Endothelial cell (in vitro differentiated cells): ENCODE results near the gene VPS4A. TPM values are rescaled to one million over a fixed set of nuclear protein-coding genes. Genes with fewer than 3 reads are reported as not detected.
"Not testable (repeated sequence)": the region's sequence is repeated elsewhere in the genome, so short reads cannot be mapped to it uniquely, and the experiment has no call there.

Source experiments
- DNase-seq: peaks from one replicate; pipeline ENCODE4 v3.0.0; 2021; ENCODE audit warnings: low spot score
- H3K27ac Mint-ChIP-seq: one replicate; pipeline ENCODE4 v1.8.0; 2021; ENCODE audit warnings: mixed read lengths, inconsistent platforms; ENCODE audit not compliant: unreplicated experiment
- H3K27me3 Mint-ChIP-seq: one replicate; pipeline ENCODE4 v1.8.0; 2021; ENCODE audit warnings: mild to moderate bottlenecking, moderate library complexity, mixed read lengths, inconsistent platforms; ENCODE audit not compliant: unreplicated experiment
- H3K36me3 Mint-ChIP-seq: one replicate; pipeline ENCODE4 v1.8.0; 2021; ENCODE audit warnings: mild to moderate bottlenecking, low read depth, mixed read lengths, inconsistent platforms; ENCODE audit not compliant: unreplicated experiment
- H3K4me1 Mint-ChIP-seq: one replicate; pipeline ENCODE4 v1.8.0; 2021; ENCODE audit warnings: mild to moderate bottlenecking, mixed read lengths, inconsistent platforms; ENCODE audit not compliant: unreplicated experiment
- H3K4me3 Mint-ChIP-seq: one replicate; pipeline ENCODE4 v1.8.0; 2021; ENCODE audit warnings: mild to moderate bottlenecking, mixed read lengths, inconsistent platforms; ENCODE audit not compliant: unreplicated experiment
- H3K9me3 Mint-ChIP-seq: one replicate; pipeline ENCODE4 v1.8.0; 2021; ENCODE audit warnings: mixed read lengths, inconsistent platforms; ENCODE audit not compliant: unreplicated experiment
- total RNA-seq: library from RNA; stranded (reverse); fragmentation: NEBNext Ultra II Directional; extraction: Animal tissue kit (Norgen Biotek cat#: 25700); gene quantifications from one replicate; pipeline ENCODE4 v1.2.1, GENCODE V29; 2021; ENCODE audit not compliant: unreplicated experiment
- TF ChIP-seq, protein P1 (sequence below): fragments of 200-600 bp; sonication (generic); IDR thresholded peaks from one replicate; pipeline ENCODE4 v1.5.0; 2021; ENCODE audit warnings: antibody characterized with exemption; ENCODE audit not compliant: unreplicated experiment

The VPS4A gene
- total RNA-seq, 1 donor from 2014 or later = 36.3 TPM

DNA sequence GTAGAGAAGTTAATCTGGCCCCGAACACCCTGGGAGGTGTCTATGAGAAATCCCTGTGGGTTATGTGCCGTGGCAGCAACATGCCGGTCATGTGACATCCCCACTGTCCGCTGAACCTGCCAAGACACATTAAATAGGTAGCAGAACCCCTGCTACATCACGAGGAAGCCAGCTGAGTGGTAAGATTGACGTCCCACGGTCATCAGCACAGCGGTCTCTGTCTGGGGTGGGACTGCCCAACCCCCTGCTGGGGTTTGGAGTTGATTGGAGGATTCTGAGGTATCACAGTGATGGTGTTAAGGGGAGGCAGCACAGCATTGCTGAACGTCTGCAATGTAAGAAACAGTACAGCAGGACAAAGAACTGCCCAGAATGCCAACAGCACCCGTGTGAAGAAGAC lies 38.4 kb downstream of the VPS4A start:
- H3K27ac Mint-ChIP-seq = no peak overlapping the region
- TF ChIP-seq, protein P1, sequence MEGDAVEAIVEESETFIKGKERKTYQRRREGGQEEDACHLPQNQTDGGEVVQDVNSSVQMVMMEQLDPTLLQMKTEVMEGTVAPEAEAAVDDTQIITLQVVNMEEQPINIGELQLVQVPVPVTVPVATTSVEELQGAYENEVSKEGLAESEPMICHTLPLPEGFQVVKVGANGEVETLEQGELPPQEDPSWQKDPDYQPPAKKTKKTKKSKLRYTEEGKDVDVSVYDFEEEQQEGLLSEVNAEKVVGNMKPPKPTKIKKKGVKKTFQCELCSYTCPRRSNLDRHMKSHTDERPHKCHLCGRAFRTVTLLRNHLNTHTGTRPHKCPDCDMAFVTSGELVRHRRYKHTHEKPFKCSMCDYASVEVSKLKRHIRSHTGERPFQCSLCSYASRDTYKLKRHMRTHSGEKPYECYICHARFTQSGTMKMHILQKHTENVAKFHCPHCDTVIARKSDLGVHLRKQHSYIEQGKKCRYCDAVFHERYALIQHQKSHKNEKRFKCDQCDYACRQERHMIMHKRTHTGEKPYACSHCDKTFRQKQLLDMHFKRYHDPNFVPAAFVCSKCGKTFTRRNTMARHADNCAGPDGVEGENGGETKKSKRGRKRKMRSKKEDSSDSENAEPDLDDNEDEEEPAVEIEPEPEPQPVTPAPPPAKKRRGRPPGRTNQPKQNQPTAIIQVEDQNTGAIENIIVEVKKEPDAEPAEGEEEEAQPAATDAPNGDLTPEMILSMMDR = no peak
- H3K27me3 Mint-ChIP-seq = peaks cover 2% of the 10 kb centered on the region
- no peak for DNase-seq
- no peaks in the 10 kb centered on the region for H3K36me3 Mint-ChIP-seq
- no peaks in the 10 kb centered on the region for H3K4me1 Mint-ChIP-seq
- no peak overlapping the region for H3K4me3 Mint-ChIP-seq
- H3K9me3 Mint-ChIP-seq = no peaks in the 10 kb centered on the region

DNA sequence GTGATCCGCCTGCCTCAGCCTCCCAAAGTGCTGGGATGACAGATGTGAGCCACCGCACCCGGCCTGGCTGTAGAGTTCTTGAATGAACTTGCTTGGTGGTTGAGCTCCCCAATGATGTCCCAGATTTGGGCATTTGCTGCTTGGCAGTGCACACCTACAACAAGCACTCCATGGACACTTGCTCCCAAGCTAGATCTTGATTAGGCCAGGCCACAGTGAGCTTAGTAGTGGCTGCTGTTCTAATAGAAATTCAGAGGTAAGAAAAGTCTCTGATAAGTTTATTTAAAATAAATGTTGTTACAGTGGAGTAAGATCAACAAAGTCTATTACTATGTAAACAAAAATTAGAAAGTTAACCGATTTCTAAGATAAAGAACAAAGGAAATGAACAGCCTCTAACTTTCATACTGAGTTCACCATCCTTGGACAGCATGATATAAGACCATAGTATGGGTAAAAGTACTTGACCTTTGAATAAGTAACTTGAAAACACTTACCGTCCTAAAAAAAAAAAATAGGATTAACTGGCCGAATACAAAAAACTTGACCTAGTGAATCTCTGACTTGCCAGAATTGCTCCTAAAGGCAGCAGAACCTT lies 39.5 kb downstream of the VPS4A start:
- H3K36me3 Mint-ChIP-seq = peaks cover 3% of the 10 kb centered on the region
- no peak overlapping the region for H3K4me3 Mint-ChIP-seq
- DNase-seq = no peak
- H3K9me3 Mint-ChIP-seq = no peaks in the 10 kb centered on the region
- TF ChIP-seq, protein P1 = no peak
- no peak overlapping the region for H3K27ac Mint-ChIP-seq
- peaks cover 2% of the 10 kb centered on the region for H3K27me3 Mint-ChIP-seq
- no peaks in the 10 kb centered on the region for H3K4me1 Mint-ChIP-seq

DNA sequence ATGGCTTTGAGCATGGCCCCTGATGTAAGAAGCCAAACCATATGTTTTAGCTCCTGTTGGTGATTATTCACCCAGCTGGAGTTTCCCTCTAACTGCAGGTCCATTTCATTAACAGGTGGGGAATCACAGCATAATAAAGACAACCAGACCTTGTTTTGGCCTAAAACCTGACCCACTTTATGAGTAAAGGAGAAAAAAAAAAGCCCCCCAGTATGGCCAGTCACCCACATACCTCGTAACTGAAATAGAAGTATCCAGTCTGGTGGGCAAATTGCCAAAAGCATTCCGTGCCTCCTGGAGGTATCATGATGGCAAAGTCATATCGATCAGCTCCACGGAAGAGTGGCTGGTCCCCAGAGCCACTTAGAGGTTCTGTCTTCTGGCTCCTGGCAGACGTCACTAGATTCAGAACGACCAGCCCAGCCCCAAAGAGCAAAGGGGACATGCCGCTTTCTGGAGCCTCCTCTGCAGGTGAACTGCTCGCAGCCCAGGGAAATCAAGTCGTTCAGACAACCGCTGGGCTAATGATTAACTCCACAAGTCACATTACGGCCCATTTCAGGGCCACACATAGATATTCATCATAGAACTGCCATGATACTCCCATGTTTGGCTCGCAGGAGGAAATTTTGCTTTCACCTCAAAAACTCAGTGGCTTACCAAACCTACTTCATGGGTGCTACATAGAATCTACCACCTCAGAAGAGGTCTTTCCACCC lies 40.3 kb downstream of the VPS4A start, which contains the start of gene TMED6:
Gene TMED6 (minus strand): TSS at position 478 of the 719 bp plus-strand sequence. CDS start 33 bp downstream, at position 445.
- H3K9me3 Mint-ChIP-seq = no peaks in the 10 kb centered on the region
- H3K4me3 Mint-ChIP-seq = no peak within 1 kb of the TSS
- peaks cover 8% of the 10 kb centered on the region for H3K36me3 Mint-ChIP-seq
- no peak within 1 kb of the TSS for H3K27ac Mint-ChIP-seq
- TF ChIP-seq, protein P1 = no peak
- H3K4me1 Mint-ChIP-seq = no peaks in the 10 kb centered on the region
- peaks cover 2% of the 10 kb centered on the region for H3K27me3 Mint-ChIP-seq
- DNase-seq = no peak

DNA sequence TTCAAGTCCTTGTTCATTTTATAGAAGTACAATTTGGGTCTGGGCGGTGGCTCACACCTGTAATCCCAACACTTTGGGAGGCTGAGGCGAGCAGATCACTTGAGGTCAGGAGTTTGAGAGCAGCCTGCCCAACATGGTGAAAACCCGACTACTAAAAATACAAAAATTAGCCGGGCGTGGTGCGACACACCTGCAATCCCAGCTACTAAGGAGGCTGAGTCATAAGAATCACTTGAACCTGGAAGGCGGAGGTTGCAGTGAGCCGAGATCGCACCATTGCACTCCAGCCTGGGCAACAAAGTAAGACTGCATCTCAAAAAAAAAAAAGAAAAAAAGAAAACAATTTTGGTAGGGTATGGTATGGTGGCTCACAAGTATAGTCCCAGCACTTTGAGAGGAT lies 48.9 kb downstream of the VPS4A start:
- peaks cover 32% of the 10 kb centered on the region for H3K36me3 Mint-ChIP-seq
- not testable (repeated sequence) for H3K4me3 Mint-ChIP-seq, H3K27ac Mint-ChIP-seq, H3K27me3 Mint-ChIP-seq, H3K9me3 Mint-ChIP-seq, H3K4me1 Mint-ChIP-seq, DNase-seq

DNA sequence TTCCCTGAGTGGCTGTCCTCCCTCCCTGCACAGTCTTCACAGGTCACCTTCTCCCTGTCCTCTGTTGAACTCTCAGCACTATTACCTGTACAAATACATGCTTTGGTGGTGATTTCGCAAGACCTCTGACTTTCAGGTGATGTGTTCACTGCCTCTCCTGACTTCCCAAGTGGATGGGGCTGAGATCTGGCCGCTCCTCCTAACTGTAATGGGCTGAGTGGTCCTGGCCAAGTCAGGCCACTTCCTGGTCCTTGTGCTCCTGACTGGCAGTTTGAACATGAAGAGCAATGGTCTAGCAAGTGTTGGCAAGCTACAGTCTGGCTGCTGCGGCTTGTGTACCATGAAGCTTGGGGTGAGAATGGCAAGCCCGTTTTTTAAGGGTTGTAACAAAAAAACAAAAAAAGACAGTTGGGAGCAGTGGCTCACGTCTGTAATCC lies 52.1 kb downstream of the VPS4A start:
- H3K36me3 Mint-ChIP-seq = peaks cover 44% of the 10 kb centered on the region
- no peak overlapping the region for H3K27ac Mint-ChIP-seq
- no peak for DNase-seq
- peaks cover 5% of the 10 kb centered on the region for H3K27me3 Mint-ChIP-seq
- TF ChIP-seq, protein P1 = no peak
- no peak overlapping the region for H3K4me3 Mint-ChIP-seq
- peaks cover 25% of the 10 kb centered on the region for H3K4me1 Mint-ChIP-seq
- no peaks in the 10 kb centered on the region for H3K9me3 Mint-ChIP-seq
